CD4-positive, alpha-beta T cell treated with Interferon gamma for 1 hour (primary cell): ENCODE results near the gene RFC2.

Experiments
- DNase-seq: peaks from one replicate; pipeline ENCODE4 v3.0.0-alpha.2; 2020

Gene RFC2

GRCh38 chr7:74185016-74185415 lies 69.2 kb downstream of the RFC2 start:
- no peak for DNase-seq

GRCh38 chr7:74183653-74184450 lies 70.3 kb downstream of the RFC2 start:
- no peak for DNase-seq

GRCh38 chr7:74183142-74183541 lies 71.1 kb downstream of the RFC2 start:
- no peak for DNase-seq

DNA sequence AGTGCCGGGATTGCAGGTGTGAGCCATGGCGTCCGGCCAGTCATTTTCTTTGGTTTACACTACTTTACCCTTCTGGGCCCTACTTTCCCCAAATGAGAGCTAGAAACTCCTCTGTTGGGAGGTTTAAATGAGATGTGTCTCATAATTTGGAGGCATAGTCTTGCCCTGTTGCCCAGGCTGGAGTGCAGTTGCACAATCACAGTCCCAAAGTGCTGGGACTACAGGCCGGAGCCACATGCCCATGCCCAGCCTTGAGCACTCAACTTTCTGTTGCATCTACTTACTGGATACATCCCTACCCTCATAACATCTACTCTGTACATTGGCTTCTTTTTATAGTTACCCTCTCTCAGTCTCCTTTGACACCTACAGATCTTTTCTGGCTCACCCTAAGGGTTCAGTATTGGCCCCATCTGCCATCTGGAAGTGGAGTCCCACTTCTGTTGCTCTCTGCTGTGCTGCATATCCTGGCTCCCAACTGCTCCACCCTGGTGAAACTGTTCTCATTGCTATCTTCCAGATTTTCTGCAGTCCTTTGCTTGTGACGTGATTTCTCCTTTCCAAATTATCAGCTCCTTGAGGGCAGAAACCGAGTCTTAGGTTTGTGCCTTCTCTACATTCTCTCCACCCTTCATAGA lies 71.6 kb downstream of the RFC2 start:
- DNase-seq = no peak

DNA sequence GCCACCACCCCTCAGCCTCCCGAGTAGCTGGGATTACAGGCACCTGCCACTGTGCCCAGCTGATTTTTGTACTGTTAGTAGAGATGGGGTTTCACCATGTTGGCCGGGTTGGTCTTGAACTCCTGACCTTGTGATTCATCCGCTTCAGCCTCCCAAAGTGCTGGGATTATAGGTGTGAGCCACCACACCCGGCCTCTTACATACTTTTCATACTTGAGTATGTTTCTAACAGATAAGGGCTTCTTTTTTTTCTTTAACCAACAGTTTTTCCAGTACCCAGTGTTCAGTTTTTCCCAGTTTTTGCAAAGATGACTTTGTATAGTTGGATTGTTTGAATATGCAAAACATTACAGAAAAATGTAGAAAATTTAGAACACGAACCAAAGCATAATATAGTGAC lies 72.4 kb downstream of the RFC2 start:
- DNase-seq = no peak
